Osteocyte (in vitro differentiated cells): ENCODE data around the gene NFIC. TPM values are rescaled to one million over a fixed set of nuclear protein-coding genes. Genes with fewer than 3 reads are reported as not detected.

Experiments
- DNase-seq: peaks from one replicate; pipeline ENCODE4 v3.0.0; 2021; ENCODE audit warnings: mixed read lengths; ENCODE audit not compliant: unreplicated experiment; ENCODE audit errors: extremely low spot score
- H3K27ac Mint-ChIP-seq: one replicate; pipeline ENCODE4 v1.8.0; 2021; ENCODE audit warnings: mild to moderate bottlenecking, mixed read lengths; ENCODE audit not compliant: unreplicated experiment
- H3K27me3 Mint-ChIP-seq: one replicate; pipeline ENCODE4 v1.8.0; 2021; ENCODE audit warnings: mixed read lengths; ENCODE audit not compliant: unreplicated experiment
- H3K36me3 Mint-ChIP-seq: one replicate; pipeline ENCODE4 v1.8.0; 2021; ENCODE audit warnings: mixed read lengths; ENCODE audit not compliant: unreplicated experiment
- H3K4me1 Mint-ChIP-seq: one replicate; pipeline ENCODE4 v1.8.0; 2021; ENCODE audit warnings: mixed read lengths; ENCODE audit not compliant: unreplicated experiment
- H3K4me3 Mint-ChIP-seq: one replicate; pipeline ENCODE4 v1.8.0; 2021; ENCODE audit warnings: mild to moderate bottlenecking, moderate library complexity, mixed read lengths; ENCODE audit not compliant: unreplicated experiment
- H3K9me3 Mint-ChIP-seq: one replicate; pipeline ENCODE4 v1.8.0; 2021; ENCODE audit warnings: mixed read lengths; ENCODE audit not compliant: unreplicated experiment
- total RNA-seq: library from RNA; stranded (reverse); gene quantifications from 2 replicates; pipeline ENCODE4 v1.2.1, GENCODE V29; 2021
- TF ChIP-seq, protein P1 (sequence below): fragments of 200-600 bp; sonication (generic); IDR thresholded peaks from 2 replicates; pipeline ENCODE4 v1.5.0; 2021; ENCODE audit warnings: antibody characterized with exemption, mild to moderate bottlenecking, moderate library complexity

NFIC gene
- total RNA-seq, 1 donor from 2014 or later: 63.8 TPM

GRCh38 chr19:3467437-3468198 lies 101.2 kb downstream of the NFIC start:
- TF ChIP-seq, protein P1, sequence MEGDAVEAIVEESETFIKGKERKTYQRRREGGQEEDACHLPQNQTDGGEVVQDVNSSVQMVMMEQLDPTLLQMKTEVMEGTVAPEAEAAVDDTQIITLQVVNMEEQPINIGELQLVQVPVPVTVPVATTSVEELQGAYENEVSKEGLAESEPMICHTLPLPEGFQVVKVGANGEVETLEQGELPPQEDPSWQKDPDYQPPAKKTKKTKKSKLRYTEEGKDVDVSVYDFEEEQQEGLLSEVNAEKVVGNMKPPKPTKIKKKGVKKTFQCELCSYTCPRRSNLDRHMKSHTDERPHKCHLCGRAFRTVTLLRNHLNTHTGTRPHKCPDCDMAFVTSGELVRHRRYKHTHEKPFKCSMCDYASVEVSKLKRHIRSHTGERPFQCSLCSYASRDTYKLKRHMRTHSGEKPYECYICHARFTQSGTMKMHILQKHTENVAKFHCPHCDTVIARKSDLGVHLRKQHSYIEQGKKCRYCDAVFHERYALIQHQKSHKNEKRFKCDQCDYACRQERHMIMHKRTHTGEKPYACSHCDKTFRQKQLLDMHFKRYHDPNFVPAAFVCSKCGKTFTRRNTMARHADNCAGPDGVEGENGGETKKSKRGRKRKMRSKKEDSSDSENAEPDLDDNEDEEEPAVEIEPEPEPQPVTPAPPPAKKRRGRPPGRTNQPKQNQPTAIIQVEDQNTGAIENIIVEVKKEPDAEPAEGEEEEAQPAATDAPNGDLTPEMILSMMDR: no peak
- Mint-ChIP-seq H3K27ac (no peak overlapping the region), H3K4me1 (peaks cover 15% of the 10 kb centered on the region), H3K27me3 (no peaks in the 10 kb centered on the region), H3K36me3 (peaks cover 4% of the 10 kb centered on the region), H3K4me3 (no peak overlapping the region), H3K9me3 (no peaks in the 10 kb centered on the region)
- DNase-seq: no peak

- Mint-ChIP-seq H3K4me3 (no peak overlapping the region), H3K36me3 (peaks cover 2% of the 10 kb centered on the region), H3K27ac (no peak overlapping the region), H3K4me1 (peaks cover 13% of the 10 kb centered on the region), H3K27me3 (no peaks in the 10 kb centered on the region), H3K9me3 (no peaks in the 10 kb centered on the region)
- TF ChIP-seq, protein P1: no peak
- DNase-seq: no peak
Observed at GRCh38 chr19:3468211-3468610, 101.8 kb downstream of the NFIC start.

GRCh38 chr19:3469638-3470499 lies 103.5 kb downstream of the NFIC start:
- DNase-seq: no peak
- H3K4me1 Mint-ChIP-seq: peaks cover 13% of the 10 kb centered on the region
- H3K36me3 Mint-ChIP-seq: peaks cover 2% of the 10 kb centered on the region
- no peaks in the 10 kb centered on the region for H3K9me3 Mint-ChIP-seq
- no peak overlapping the region for H3K4me3 Mint-ChIP-seq
- no peak overlapping the region for H3K27ac Mint-ChIP-seq
- H3K27me3 Mint-ChIP-seq: no peaks in the 10 kb centered on the region
- TF ChIP-seq, protein P1: no peak

DNA sequence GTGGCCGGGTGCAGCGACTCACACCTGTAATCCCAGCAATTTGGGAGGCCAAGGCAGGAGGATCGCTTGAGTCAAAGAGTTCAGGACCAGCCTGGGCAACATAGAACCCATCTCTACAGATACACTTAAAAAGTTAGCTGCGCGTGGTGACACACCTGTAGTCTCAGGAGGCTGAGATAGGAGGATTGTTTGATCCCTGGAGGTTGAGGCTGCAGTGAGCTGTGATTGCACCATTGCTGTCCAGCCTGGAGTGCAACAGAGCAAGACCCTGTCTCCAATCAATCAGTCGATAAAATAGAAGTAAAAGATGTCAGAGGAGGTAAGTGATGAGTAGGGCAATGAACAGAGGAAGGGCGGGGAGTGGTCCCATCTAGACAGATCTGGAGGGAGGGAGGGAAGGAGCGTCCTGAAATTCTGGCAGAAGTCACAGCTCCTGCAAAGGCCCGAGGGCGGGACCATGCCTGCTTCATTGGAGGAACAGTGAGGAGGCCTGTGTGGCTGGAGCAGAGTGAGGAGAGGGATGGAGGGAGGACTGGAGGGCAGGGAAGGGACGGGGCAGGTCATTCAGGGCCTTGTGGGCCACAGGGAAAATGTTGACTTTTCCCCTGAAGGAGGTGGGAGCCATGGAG lies 104.2 kb downstream of the NFIC start:
- Mint-ChIP-seq H3K27ac (no peak overlapping the region), H3K27me3 (no peaks in the 10 kb centered on the region), H3K36me3 (peaks cover 2% of the 10 kb centered on the region), H3K9me3 (no peaks in the 10 kb centered on the region), H3K4me3 (no peak overlapping the region), H3K4me1 (peaks cover 11% of the 10 kb centered on the region)
- no peak for DNase-seq
- TF ChIP-seq, protein P1: no peak
